Left lobe of liver (tissue), 2 donors: ENCODE data around the gene UTS2. TPM values are rescaled to one million over a fixed set of nuclear protein-coding genes. Genes with fewer than 3 reads are reported as not detected.

Experiments used
- ATAC-seq: fragments of 200-7000 bp; cut with Tn5 transposase; one replicate; pipeline ENCODE4 v1.9.1; 2020; ENCODE audit warnings: mild to moderate bottlenecking, moderate library complexity
- DNase-seq: peaks from one replicate; pipeline ENCODE4 v3.0.0-alpha.2; 2020; ENCODE audit warnings: low spot score
- total RNA-seq: library from RNA; stranded (reverse); gene quantifications from one replicate; pipeline ENCODE4 v1.2.1, GENCODE V29; 2021
- donor health status: DM: no; HTN: no; CAD: no; lungs with moderate emphysema.
- donor health status: DM: no; HTN: yes; CAD: no.

UTS2 gene
- total RNA-seq = not detected

- ATAC-seq = no peak
These were observed at the start of gene UTS2 for GRCh38 chr1:7852804-7853683. TSS of gene UTS2 (minus strand) at chr1:7853065. CDS start at chr1:7853003, 62 bp downstream.

GRCh38 chr1:7899741-7900140 is 46.9 kb upstream of the UTS2 start:
- no peak for ATAC-seq
- DNase-seq = no peak

More at GRCh38 chr1:7852804-7853683, at the start of gene UTS2:
- no peak for DNase-seq

- no peak for ATAC-seq
- DNase-seq = no peak
These were observed 46.1 kb upstream of the UTS2 start for GRCh38 chr1:7898962-7899361.

GRCh38 chr1:7896994-7897393 is 44.1 kb upstream of the UTS2 start:
- ATAC-seq (no peak), DNase-seq (no peak)

GRCh38 chr1:7893529-7894180 is 40.8 kb upstream of the UTS2 start:
- ATAC-seq = no peak
- DNase-seq = no peak

- ATAC-seq = no peak
These were observed 38.9 kb upstream of the UTS2 start for GRCh38 chr1:7891804-7892203.

GRCh38 chr1:7890853-7891252 is 38.0 kb upstream of the UTS2 start:
- ATAC-seq (no peak), DNase-seq (no peak)

More at GRCh38 chr1:7891804-7892203, 38.9 kb upstream of the UTS2 start:
- DNase-seq = no peak

GRCh38 chr1:7888248-7889081 is 35.6 kb upstream of the UTS2 start:
- ATAC-seq (no peak), DNase-seq (no peak)

GRCh38 chr1:7886405-7886745 is 33.5 kb upstream of the UTS2 start:
- DNase-seq (no peak), ATAC-seq (no peak)

- ATAC-seq = no peak
- no peak for DNase-seq
These were observed 32.9 kb upstream of the UTS2 start for GRCh38 chr1:7885513-7886404.

GRCh38 chr1:7884757-7885156 is 31.9 kb upstream of the UTS2 start:
- DNase-seq (no peak), ATAC-seq (no peak)

- no peak for DNase-seq
- no peak for ATAC-seq
These were observed 26.4 kb upstream of the UTS2 start for GRCh38 chr1:7879228-7879627.

GRCh38 chr1:7878027-7878426 is 25.2 kb upstream of the UTS2 start:
- DNase-seq (no peak), ATAC-seq (no peak)

GRCh38 chr1:7873801-7874795 is 21.2 kb upstream of the UTS2 start:
- DNase-seq = no peak
- no peak for ATAC-seq

- no peak for ATAC-seq
- DNase-seq = no peak
These were observed 18.3 kb upstream of the UTS2 start for GRCh38 chr1:7871136-7871535.

- ATAC-seq (no peak), DNase-seq (no peak)
These were observed 16.5 kb upstream of the UTS2 start for GRCh38 chr1:7869136-7869920.

GRCh38 chr1:7868070-7868780 is 15.4 kb upstream of the UTS2 start:
- ATAC-seq = no peak
- no peak for DNase-seq

GRCh38 chr1:7865978-7866377 is 13.1 kb upstream of the UTS2 start:
- ATAC-seq (no peak), DNase-seq (no peak)
